Activated naive CD8-positive, alpha-beta T cell treated with anti-CD3 and anti-CD28 coated beads, Interleukin-2, amount 10 ng/mL, durations not matched to agents 7 days and 5 days (primary cell): ENCODE results near the gene SARM1. TPM values are rescaled to one million over a fixed set of nuclear protein-coding genes. Genes with fewer than 3 reads are reported as not detected.
"Not testable (repeated sequence)": the region's sequence is repeated elsewhere in the genome, so short reads cannot be mapped to it uniquely, and the experiment has no call there.

Experiments used
- ATAC-seq: fragments of 150-1000 bp; cut with Tn5 transposase; one replicate; pipeline ENCODE4 v1.10.0; 2021; ENCODE audit warnings: low read depth, moderate library complexity
- POLR2A ChIA-PET: fragments of 350-600 bp; sonication (Branson Sonifier 250); formaldehyde crosslinking; loops from one replicate; lab custom pipeline; 2021; ENCODE audit warnings: antibody characterized with exemption; lab: Charles Lee
- DNase-seq: peaks from one replicate; pipeline ENCODE4 v3.0.0; 2021
- H3K27ac Mint-ChIP-seq: one replicate; pipeline ENCODE4 v1.8.0; 2022; ENCODE audit warnings: mild to moderate bottlenecking, mixed read lengths
- H3K27me3 Mint-ChIP-seq: one replicate; pipeline ENCODE4 v1.8.0; 2022; ENCODE audit warnings: mild to moderate bottlenecking, moderate library complexity, mixed read lengths
- H3K36me3 Mint-ChIP-seq: one replicate; pipeline ENCODE4 v1.8.0; 2021; ENCODE audit warnings: mild to moderate bottlenecking, mixed read lengths
- H3K4me1 Mint-ChIP-seq: one replicate; pipeline ENCODE4 v1.8.0; 2021; ENCODE audit warnings: mixed read lengths
- H3K4me3 Mint-ChIP-seq: one replicate; pipeline ENCODE4 v1.8.0; 2022; ENCODE audit warnings: mild to moderate bottlenecking, moderate library complexity, mixed read lengths
- H3K9me3 Mint-ChIP-seq: one replicate; pipeline ENCODE4 v1.8.0; 2021; ENCODE audit warnings: mixed read lengths
- total RNA-seq, 2 experiments: library from RNA; stranded (reverse); gene quantifications; one replicate each; pipeline ENCODE4 v1.2.3, GENCODE V29; 2021

Gene SARM1
- total RNA-seq, 2 experiments from 2014 or later: 25.6 to 25.8 TPM

DNA sequence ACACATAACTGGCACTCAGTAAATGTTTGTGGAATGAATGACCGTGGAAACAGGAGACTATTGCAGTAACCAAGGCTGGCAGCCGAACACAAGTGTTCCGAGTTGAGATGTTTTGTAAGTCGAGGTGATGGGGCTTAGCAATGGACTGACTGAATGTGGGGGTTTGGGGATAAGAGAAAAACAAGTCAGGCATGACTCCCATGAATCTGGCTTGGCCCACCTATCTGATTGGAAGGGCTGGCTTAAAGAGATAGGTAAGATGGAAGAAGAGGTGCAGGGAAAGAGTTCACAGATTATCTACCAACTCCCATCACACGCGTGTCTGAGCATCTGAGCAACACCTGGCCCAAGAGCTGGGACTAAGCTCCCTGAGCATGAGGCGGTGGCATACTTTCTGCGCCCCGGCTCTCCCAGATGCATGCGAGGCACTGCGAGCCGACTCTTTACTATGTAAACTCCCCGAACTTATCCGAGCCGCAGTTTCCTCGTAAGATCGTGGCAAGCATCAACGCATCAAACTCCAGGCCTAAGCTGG lies 36.8 kb upstream of the SARM1 start:
- Mint-ChIP-seq H3K4me1 (peaks cover 27% of the 10 kb centered on the region), H3K36me3 (no peaks in the 10 kb centered on the region), H3K4me3 (peak overlapping the region; percentile 97), H3K27me3 (no peaks in the 10 kb centered on the region), H3K27ac (peak overlapping the region; percentile 97), H3K9me3 (no peaks in the 10 kb centered on the region)
- POLR2A ChIA-PET: interaction anchor here (1.1 to 2.8 kb wide), 8 partner anchors 13 to 293 kb away, joined by 3 to 75 read pairs (median 8); partner anchors contain the start of genes POLDIP2 and TMEM97
- DNase-seq (no peak), ATAC-seq (no peak)

DNA sequence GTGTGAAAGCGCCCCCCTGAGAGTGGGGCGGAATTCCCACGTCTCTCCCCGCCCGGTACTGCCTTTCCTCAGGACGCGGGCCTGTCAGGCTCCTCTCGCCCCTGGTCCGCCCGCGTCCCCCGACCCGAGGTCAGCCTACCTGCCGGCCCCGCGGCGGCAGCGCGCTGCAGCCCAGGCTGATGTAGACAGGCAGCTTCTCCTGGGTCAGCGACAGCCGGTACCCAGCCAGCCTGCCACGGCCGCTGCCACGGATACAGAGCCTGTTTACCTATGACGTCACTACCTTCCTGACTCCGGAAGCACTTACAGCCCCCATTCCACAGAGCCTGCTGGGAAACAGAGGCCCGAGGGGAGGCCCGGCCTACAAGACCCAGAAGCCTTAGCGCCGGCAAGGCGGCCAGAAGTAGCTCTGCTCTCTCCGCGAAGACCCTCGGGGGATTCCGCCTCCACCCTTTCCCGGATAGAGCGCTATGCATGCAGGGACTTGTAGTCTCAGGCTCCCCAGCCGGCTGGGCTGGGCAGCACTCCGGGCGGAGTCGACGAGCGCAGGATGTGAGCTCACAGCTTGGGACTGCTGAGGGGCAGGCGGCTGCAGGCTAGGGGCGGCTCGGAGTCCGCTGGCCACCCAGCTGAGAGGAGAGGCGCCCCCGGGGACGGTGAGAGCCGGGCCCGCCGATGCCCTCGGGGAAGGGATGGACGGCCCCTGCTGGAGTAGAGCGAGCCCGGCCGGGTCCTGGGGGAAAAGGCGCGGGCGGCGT lies 36.1 kb upstream of the SARM1 start, which contains the start of the genes IFT20 and TNFAIP1:
Gene IFT20 (minus strand): TSS at position 272 of the 758 bp plus-strand sequence. CDS start 3,487 bp downstream, outside the sequence.
Gene TNFAIP1 (plus strand): TSS at position 561 of the 758 bp plus-strand sequence. CDS start 3,761 bp downstream, outside the sequence.
- Mint-ChIP-seq H3K27ac (peak within 1 kb of the TSS; percentile 97), H3K36me3 (peaks cover 2% of the 10 kb centered on the region), H3K27me3 (no peaks in the 10 kb centered on the region), H3K9me3 (no peaks in the 10 kb centered on the region), H3K4me3 (peak within 1 kb of the TSS; percentile 97), H3K4me1 (peaks cover 27% of the 10 kb centered on the region)
- ATAC-seq: peak; percentile 97
- peak; percentile 92 for DNase-seq
- POLR2A ChIA-PET: interaction anchor here (0.6 to 2.8 kb wide), 15 partner anchors 10 to 842 kb away, joined by 3 to 75 read pairs (median 5); partner anchors contain the start of genes POLDIP2 and TMEM97

DNA sequence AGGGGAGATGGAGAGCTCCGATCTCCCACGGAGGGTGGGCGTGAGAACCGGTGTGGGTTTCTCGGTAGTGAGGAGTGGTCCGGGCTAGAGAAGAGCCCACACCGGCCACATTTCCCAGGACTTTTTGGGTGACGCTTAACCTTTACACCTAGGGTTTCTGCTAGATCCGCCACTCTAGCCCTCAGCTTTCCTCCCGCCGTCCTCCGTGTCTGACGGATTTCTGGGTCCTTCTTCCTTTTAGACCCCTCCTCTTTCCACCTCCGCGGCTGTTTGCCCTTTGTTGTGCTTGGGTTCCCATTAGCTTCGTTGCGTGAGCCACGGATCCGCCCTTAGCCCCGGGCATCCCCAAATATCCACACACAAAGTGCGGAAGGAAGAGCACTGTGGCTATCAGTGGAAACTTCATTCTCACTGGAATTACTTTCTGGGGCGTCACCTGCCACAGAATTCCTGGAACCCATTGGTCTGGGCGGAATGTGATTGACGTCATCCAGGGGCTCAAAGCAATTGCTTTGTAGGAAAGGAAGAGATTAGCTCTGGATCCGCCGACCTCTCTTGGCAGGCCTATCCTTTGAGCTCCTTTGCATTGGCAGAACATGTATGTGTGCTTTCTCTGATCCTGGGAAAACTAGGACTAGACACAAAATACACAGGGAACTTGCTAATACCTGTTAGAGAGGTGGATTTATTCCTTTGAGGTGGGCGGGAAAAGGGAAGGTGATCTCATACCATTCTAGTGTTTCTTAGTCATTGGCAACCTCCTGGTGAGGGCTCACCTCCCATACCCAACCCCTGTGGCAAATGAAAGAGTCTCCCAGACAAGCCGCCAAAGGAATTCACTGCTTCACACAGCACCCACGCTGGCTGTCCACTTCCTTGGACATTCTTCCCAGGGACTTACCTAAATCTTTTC lies 35.3 kb upstream of the SARM1 start:
- POLR2A ChIA-PET: interaction anchor here (0.6 to 2.8 kb wide), 14 partner anchors 9 to 841 kb away, joined by 3 to 75 read pairs (median 6); partner anchors contain the start of genes POLDIP2 and TMEM97
- H3K9me3 Mint-ChIP-seq: no peaks in the 10 kb centered on the region
- ATAC-seq (no peak), DNase-seq (no peak)
- H3K27ac Mint-ChIP-seq: peak overlapping the region; percentile 97
- peak overlapping the region; percentile 97 for H3K4me3 Mint-ChIP-seq
- peaks cover 27% of the 10 kb centered on the region for H3K4me1 Mint-ChIP-seq
- no peaks in the 10 kb centered on the region for H3K27me3 Mint-ChIP-seq
- peaks cover 2% of the 10 kb centered on the region for H3K36me3 Mint-ChIP-seq

DNA sequence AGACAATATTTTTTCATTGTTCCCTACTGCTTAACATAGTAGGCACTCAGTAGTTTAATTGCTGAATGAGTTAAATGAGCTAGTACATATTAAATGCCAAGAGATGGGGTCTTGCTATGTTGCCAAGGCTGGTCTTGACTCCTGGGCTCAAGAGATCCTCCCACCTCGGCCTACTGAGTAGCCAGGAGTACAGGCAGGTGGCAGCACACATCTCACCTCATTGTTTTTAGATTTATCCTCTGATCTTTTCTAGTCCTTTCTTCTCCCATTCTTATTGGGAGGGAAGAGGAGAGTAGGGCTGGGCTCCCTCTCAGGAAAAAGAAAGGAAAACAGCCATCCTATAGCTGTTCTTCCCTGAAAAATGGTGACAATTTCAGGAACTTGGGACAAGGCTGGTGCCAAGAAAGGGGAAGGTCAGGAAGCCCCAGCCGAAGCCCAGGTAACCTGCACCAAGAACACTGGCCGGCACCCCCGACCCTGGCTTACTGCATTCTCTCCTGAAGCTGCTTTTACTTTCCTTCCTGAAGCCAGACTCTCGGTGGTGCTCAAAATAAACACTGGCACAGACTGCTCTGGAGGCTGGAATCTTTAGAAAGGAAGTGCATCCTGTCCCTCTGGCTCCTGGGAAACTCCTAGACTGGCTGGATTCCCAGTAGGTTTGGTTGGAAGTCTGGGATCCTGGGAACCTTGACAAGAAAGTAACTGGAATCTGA lies 33.3 kb upstream of the SARM1 start:
- Mint-ChIP-seq H3K27ac (no peak overlapping the region), H3K27me3 (no peaks in the 10 kb centered on the region), H3K36me3 (peaks cover 4% of the 10 kb centered on the region), H3K4me3 (no peak overlapping the region), H3K4me1 (peaks cover 26% of the 10 kb centered on the region), H3K9me3 (no peaks in the 10 kb centered on the region)
- POLR2A ChIA-PET: interaction anchor here (1.0 kb wide), 1 partner anchor 19 kb away, joined by 6 read pairs; the partner anchor contains the start of gene POLDIP2
- DNase-seq (no peak), ATAC-seq (no peak)

DNA sequence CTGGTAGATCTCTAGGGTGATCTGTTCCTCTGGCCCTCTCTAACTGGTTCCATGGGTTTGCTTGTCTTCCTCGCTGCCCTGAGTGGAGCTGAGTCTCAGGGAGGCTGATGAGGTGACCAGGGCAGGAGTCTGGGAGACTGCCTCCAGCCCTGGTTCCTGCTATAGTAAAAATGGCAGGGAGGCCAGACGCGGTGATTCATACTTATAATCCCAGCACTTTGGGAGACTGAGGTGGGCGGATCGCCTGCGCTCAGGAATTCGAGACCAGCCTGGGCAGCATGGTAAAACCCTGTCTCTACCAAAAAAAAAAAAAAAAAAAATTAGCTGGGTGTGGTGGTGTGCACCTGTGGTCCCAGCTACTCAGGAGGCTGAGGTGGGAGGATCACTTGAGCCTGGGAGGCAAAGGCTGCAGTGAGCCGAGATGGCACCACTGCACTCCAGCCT lies 32.7 kb upstream of the SARM1 start:
- POLR2A ChIA-PET: interaction anchor here (0.6 to 0.8 kb wide), 2 partner anchors 18 to 445 kb away, joined by 4 read pairs; partner anchors contain the start of gene POLDIP2
- ATAC-seq, H3K27ac Mint-ChIP-seq, H3K4me3 Mint-ChIP-seq, DNase-seq, H3K36me3 Mint-ChIP-seq, H3K9me3 Mint-ChIP-seq, H3K27me3 Mint-ChIP-seq: not testable (repeated sequence)
- peaks cover 26% of the 10 kb centered on the region for H3K4me1 Mint-ChIP-seq

DNA sequence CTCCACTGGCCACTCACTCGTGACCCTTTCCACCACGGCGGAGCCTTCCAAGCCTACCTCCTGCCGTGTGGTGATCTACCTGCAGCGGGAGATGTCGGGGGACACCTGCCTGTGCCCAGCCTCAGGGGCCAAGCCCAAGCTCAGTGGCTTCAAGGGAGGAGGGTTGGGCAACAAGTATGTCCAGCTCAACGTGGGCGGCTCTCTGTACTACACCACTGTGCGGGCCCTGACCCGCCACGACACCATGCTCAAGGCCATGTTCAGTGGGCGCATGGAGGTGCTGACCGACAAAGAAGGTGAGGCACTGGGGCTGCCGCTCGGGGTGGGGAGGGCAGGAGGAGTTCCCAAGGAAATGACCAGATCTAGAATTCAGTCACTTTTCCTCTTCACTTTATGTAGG lies 32.1 kb upstream of the SARM1 start:
- no peak overlapping the region for H3K27ac Mint-ChIP-seq
- H3K9me3 Mint-ChIP-seq: no peaks in the 10 kb centered on the region
- H3K36me3 Mint-ChIP-seq: peaks cover 7% of the 10 kb centered on the region
- DNase-seq (no peak), ATAC-seq (no peak)
- H3K4me1 Mint-ChIP-seq: peaks cover 19% of the 10 kb centered on the region
- H3K27me3 Mint-ChIP-seq: no peaks in the 10 kb centered on the region
- POLR2A ChIA-PET: interaction anchor here (0.6 to 0.8 kb wide), 2 partner anchors 18 to 446 kb away, joined by 4 read pairs; partner anchors contain the start of gene POLDIP2
- H3K4me3 Mint-ChIP-seq: no peak overlapping the region

DNA sequence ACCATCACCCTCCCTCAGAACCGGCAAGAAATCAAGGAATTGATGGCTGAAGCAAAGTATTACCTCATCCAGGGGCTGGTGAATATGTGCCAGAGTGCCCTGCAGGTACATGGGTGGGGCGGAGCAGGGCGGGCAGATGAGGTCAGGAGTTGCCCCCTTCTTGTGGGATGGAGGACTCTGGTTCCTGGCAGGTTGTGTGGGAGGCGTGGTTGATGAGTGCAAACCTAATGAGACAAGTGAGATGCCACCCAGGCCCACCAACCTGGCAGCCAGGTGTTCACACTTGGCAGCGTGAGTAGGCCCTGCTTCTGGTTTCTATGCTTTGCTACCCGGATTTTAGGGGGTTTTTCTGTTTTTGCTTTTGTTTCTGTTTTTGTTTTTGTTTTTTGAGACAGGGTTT lies 31.1 kb upstream of the SARM1 start:
- POLR2A ChIA-PET: no interaction called here
- peaks cover 7% of the 10 kb centered on the region for H3K36me3 Mint-ChIP-seq

DNA sequence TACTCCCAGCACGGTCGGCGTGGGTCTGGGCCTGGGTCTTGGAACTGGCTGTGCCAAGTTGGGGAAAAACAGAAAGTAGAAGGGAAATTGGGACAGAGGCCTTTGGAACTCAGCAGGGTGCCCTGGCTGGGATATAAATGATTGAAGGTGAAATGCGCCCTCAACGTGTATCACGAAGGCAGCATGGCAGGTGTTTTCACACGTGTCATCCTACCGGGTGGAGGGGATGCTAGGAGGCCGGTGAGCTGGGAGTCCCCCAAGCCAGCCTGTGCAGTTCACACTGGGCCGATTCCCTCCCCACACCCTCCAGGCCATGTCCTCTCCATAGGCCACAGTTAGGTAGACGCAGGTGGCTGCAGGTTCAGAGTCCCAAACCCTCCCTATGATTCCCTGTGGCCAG lies 30.0 kb upstream of the SARM1 start:
- Mint-ChIP-seq H3K27me3 (no peaks in the 10 kb centered on the region), H3K36me3 (peaks cover 7% of the 10 kb centered on the region), H3K4me3 (no peak overlapping the region), H3K9me3 (no peaks in the 10 kb centered on the region), H3K27ac (no peak overlapping the region), H3K4me1 (peaks cover 13% of the 10 kb centered on the region)
- ATAC-seq (no peak), DNase-seq (no peak)
- POLR2A ChIA-PET: no interaction called here

More for the DNA sequence above, 31.1 kb upstream of the SARM1 start:
- Mint-ChIP-seq H3K4me1 (peaks cover 13% of the 10 kb centered on the region), H3K9me3 (no peaks in the 10 kb centered on the region), H3K27me3 (no peaks in the 10 kb centered on the region), H3K4me3 (no peak overlapping the region), H3K27ac (no peak overlapping the region)
- no peak for DNase-seq
- no peak for ATAC-seq

DNA sequence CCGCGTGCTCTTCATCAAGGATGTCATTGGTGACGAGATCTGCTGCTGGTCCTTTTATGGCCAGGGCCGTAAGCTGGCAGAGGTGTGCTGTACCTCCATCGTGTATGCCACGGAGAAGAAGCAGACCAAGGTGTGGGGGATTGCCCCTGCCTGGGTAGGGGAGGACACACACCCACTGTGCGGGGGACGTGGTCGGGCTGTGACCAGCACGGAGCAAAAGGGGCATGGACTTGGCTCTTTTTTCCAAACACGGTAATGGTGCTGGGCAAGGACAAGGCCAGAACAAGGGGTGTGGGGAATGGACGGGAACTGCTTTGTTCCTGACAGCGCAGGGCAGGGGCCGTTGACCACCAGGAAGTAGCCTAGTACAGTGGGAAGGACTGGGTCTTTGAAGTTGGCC lies 29.2 kb upstream of the SARM1 start:
- H3K9me3 Mint-ChIP-seq: no peaks in the 10 kb centered on the region
- no peak overlapping the region for H3K4me3 Mint-ChIP-seq
- H3K36me3 Mint-ChIP-seq: peaks cover 7% of the 10 kb centered on the region
- POLR2A ChIA-PET: interaction anchor here (3.0 kb wide), 1 partner anchor 15 kb away, joined by 8 read pairs; the partner anchor contains the start of gene POLDIP2
- H3K27me3 Mint-ChIP-seq: no peaks in the 10 kb centered on the region
- H3K27ac Mint-ChIP-seq: no peak overlapping the region
- peaks cover 8% of the 10 kb centered on the region for H3K4me1 Mint-ChIP-seq
- DNase-seq (no peak), ATAC-seq (no peak)

DNA sequence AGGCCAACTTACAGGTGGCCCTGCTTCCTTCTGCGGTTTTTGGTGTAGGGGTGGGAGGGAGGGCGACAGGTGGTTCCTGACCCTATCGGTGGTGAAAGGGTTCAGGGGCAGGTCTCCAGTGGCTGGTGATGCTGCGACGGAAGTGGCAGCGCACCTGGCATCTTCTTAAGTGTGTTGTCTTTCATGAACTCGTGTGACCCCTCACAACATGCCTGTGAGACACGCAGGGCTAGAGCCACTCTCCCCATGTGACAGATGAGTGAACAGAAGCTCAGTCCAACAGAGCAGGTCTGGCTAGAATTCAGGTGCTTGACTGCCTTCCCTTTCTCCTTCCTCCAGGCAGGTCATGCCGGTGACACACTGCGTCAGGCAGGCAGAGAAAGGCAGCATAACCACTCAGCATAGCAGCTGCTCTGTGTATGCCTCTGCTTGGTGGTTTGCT lies 28.0 kb upstream of the SARM1 start:
- Mint-ChIP-seq H3K36me3 (peaks cover 7% of the 10 kb centered on the region), H3K9me3 (no peaks in the 10 kb centered on the region), H3K27me3 (no peaks in the 10 kb centered on the region), H3K27ac (peak overlapping the region; percentile 65), H3K4me3 (no peak overlapping the region), H3K4me1 (peaks cover 2% of the 10 kb centered on the region)
- POLR2A ChIA-PET: interaction anchor here (0.7 to 3.0 kb wide), 2 partner anchors 10 to 13 kb away, joined by 3 to 8 read pairs; partner anchors contain the start of gene POLDIP2
- no peak for DNase-seq
- peak; percentile 31 for ATAC-seq

DNA sequence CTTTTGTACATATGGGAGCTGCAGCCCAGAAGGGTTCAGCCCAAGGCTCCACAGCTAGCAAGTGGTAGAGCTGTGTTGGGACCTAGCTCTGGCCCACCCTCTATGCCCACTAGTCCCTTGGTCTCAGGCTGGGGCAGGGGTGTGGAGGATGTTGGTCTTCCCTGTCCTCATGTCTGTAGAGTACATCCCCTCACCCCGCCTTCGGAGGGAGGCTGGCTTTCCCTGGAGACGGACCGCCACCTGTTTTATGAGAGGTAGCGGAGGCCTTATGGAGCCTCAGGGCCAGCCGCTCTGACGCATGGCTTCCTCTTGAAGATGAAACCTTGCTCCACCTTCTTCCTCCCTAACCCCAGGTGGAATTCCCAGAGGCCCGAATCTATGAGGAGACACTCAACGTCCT lies 27.5 kb upstream of the SARM1 start:
- no peaks in the 10 kb centered on the region for H3K9me3 Mint-ChIP-seq
- no peak for ATAC-seq
- H3K4me1 Mint-ChIP-seq: no peaks in the 10 kb centered on the region
- no peaks in the 10 kb centered on the region for H3K27me3 Mint-ChIP-seq
- no peak for DNase-seq
- POLR2A ChIA-PET: interaction anchor here (0.8 to 3.0 kb wide), 2 partner anchors 13 to 57 kb away, joined by 4 to 8 read pairs; partner anchors contain the start of gene POLDIP2
- H3K4me3 Mint-ChIP-seq: no peak overlapping the region
- H3K27ac Mint-ChIP-seq: no peak overlapping the region
- peaks cover 7% of the 10 kb centered on the region for H3K36me3 Mint-ChIP-seq

DNA sequence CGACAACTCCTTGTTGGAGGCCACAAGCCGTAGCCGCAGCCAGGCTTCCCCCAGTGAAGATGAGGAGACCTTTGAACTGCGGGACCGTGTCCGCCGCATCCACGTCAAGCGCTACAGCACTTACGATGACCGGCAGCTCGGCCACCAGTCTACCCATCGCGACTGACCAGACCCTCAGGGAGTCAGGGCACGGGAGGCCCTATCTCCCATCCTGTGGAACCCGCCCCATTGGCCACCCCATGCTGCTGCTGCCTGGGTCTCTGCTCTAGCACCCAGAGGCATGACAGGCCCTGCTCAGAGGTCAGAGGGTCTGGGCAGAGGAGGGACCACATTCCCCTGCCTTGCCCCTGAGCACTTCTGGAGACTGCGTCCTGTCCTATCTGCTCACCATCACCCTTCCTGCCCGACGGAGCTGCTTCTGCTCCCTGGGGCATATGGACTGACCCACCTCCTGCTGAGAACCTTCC lies 27.0 kb upstream of the SARM1 start:
- H3K27me3 Mint-ChIP-seq: no peaks in the 10 kb centered on the region
- no peak overlapping the region for H3K4me3 Mint-ChIP-seq
- H3K27ac Mint-ChIP-seq: no peak overlapping the region
- H3K36me3 Mint-ChIP-seq: peaks cover 7% of the 10 kb centered on the region
- H3K9me3 Mint-ChIP-seq: no peaks in the 10 kb centered on the region
- no peak for DNase-seq
- POLR2A ChIA-PET: interaction anchor here (0.8 to 3.0 kb wide), 2 partner anchors 12 to 57 kb away, joined by 4 to 8 read pairs; partner anchors contain the start of gene POLDIP2
- H3K4me1 Mint-ChIP-seq: no peaks in the 10 kb centered on the region
- no peak for ATAC-seq
